BJ (cell line): Measurements from ENCODE around the gene MBD4. TPM values are rescaled to one million over a fixed set of nuclear protein-coding genes. Genes with fewer than 3 reads are reported as not detected.
"Not testable (repeated sequence)": the region's sequence is repeated elsewhere in the genome, so short reads cannot be mapped to it uniquely, and the experiment has no call there.

Experiments
- CTCF ChIA-PET: fragments of 350-600 bp; formaldehyde crosslinking; extraction: SDS; loops from one replicate; lab custom pipeline; 2021; ENCODE audit warnings: antibody characterized with exemption, inconsistent platforms; lab: Yijun Ruan, JAX
- POLR2A ChIA-PET: fragments of 300-600 bp; sonication (Branson Sonifier 250); formaldehyde crosslinking; extraction: SDS; loops from one replicate; lab custom pipeline; 2021; ENCODE audit warnings: antibody characterized with exemption; lab: Charles Lee
- DNase-seq: peaks from one replicate; pipeline ENCODE4 v3.0.0-alpha.2; 2011; ENCODE audit warnings: low read depth
- H3K27me3 ChIP-seq: 2 replicates; pipeline ENCODE4 v1.6.0; 2011; ENCODE audit warnings: low read length; ENCODE audit not compliant: control insufficient read depth, insufficient read depth
- H3K36me3 ChIP-seq: 2 replicates; pipeline ENCODE4 v1.5.1; 2011; ENCODE audit warnings: low read length; ENCODE audit not compliant: control insufficient read depth, insufficient read depth
- H3K4me3 ChIP-seq: 2 replicates; pipeline ENCODE4 v1.5.1; 2011; ENCODE audit warnings: low read depth, mild to moderate bottlenecking, control low read depth, low read length
- CTCF ChIP-seq: IDR thresholded peaks from 2 replicates; pipeline ENCODE4 v1.5.1; 2011; ENCODE audit warnings: low read depth, mild to moderate bottlenecking, control low read depth, inconsistent platforms, low read length, moderate library complexity; ENCODE audit not compliant: insufficient read depth
- polyA plus RNA-seq: library from polyadenylated mRNA; depleted of rRNA; stranded (reverse); fragments of >200 nt; gene quantifications from 2 replicates; pipeline ENCODE4 v1.2.3, GENCODE V29; 2011

MBD4 gene
- polyA plus RNA-seq, 1 experiment: 17.5 TPM

- peak; percentile 98 for DNase-seq
- ChIA-PET CTCF (interaction anchor here (0.7 to 2.5 kb wide), 11 partner anchors 73 to 343 kb away, joined by 3 to 15 read pairs (median 5); partner anchors contain the start of gene PLXND1), POLR2A (interaction anchor here (0.5 to 0.8 kb wide), 2 partner anchors 142 to 329 kb away, joined by 3 to 4 read pairs; no protein-coding TSS in a partner anchor)
- Histone ChIP-seq H3K27me3 (no peaks in the 10 kb centered on the region), H3K36me3 (peaks cover 2% of the 10 kb centered on the region; the same call in 1 of the 2 replicates), H3K4me3 (no peak overlapping the region)
- no peak for TF ChIP-seq CTCF
Measured at GRCh38 chr3:129485721-129486663, 46.2 kb upstream of the MBD4 start.

- DNase-seq, H3K4me3 ChIP-seq, H3K27me3 ChIP-seq, POLR2A ChIA-PET, H3K36me3 ChIP-seq: not testable (repeated sequence)
- CTCF ChIA-PET: interaction anchor here (0.7 to 1.2 kb wide), 2 partner anchors 141 to 341 kb away, joined by 3 to 5 read pairs; no protein-coding TSS in a partner anchor
Measured at GRCh38 chr3:129485146-129485545, 45.4 kb upstream of the MBD4 start.

- Histone ChIP-seq H3K4me3 (no peak overlapping the region), H3K27me3 (no peaks in the 10 kb centered on the region), H3K36me3 (peaks cover 5% of the 10 kb centered on the region)
- DNase-seq: no peak
- no peak for TF ChIP-seq CTCF
- CTCF ChIA-PET: no interaction called here
- POLR2A ChIA-PET: no interaction called here
Measured at GRCh38 chr3:129483870-129484269, 44.1 kb upstream of the MBD4 start.

GRCh38 chr3:129482721-129483120 lies 43.0 kb upstream of the MBD4 start:
- H3K27me3 ChIP-seq: no peaks in the 10 kb centered on the region
- no peak overlapping the region for H3K4me3 ChIP-seq
- H3K36me3 ChIP-seq: peaks cover 5% of the 10 kb centered on the region
- no peak for TF ChIP-seq CTCF
- no peak for DNase-seq
- CTCF ChIA-PET: interaction anchor here (0.7 kb wide), 1 partner anchor 11 kb away, joined by 4 read pairs; no protein-coding TSS in a partner anchor
- POLR2A ChIA-PET: no interaction called here

GRCh38 chr3:129481766-129482332 lies 42.1 kb upstream of the MBD4 start:
- no peaks in the 10 kb centered on the region for H3K27me3 ChIP-seq
- ChIA-PET POLR2A (no interaction called here), CTCF (interaction anchor here (0.7 to 1.5 kb wide), 2 partner anchors 8 to 10 kb away, joined by 4 to 8 read pairs; no protein-coding TSS in a partner anchor)
- no peak for DNase-seq
- H3K4me3 ChIP-seq: no peak overlapping the region
- TF ChIP-seq CTCF: no peak
- H3K36me3 ChIP-seq: peaks cover 6% of the 10 kb centered on the region

- CTCF ChIA-PET: interaction anchor here (0.8 to 1.5 kb wide), 4 partner anchors 9 to 398 kb away, joined by 3 to 8 read pairs (median 3); no protein-coding TSS in a partner anchor
- POLR2A ChIA-PET, H3K27me3 ChIP-seq, H3K4me3 ChIP-seq, H3K36me3 ChIP-seq, DNase-seq: not testable (repeated sequence)
Measured at GRCh38 chr3:129481225-129481765, 41.5 kb upstream of the MBD4 start.
